HG03108 (cell line): ENCODE results near the gene ZNF595.
"Not testable (repeated sequence)": the region's sequence is repeated elsewhere in the genome, so short reads cannot be mapped to it uniquely, and the experiment has no call there.

ENCODE experiments used
- ATAC-seq: cut with Tn5 transposase; IDR thresholded peaks from one replicate; pipeline ENCODE4 v1.9.1; 2021; ENCODE audit warnings: moderate library complexity; ENCODE audit not compliant: unreplicated experiment

The ZNF595 gene

DNA sequence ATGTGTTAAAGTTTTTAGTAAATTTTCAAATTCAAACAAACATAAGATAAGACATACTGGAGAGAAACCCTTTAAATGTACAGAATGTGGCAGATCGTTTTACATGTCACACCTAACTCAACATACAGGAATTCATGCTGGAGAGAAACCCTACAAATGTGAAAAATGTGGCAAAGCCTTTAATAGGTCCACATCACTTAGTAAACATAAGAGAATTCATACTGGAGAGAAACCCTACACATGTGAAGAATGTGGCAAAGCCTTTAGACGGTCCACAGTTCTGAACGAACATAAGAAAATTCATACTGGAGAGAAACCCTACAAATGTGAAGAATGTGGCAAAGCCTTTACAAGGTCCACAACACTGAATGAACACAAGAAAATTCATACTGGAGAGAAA lies 32.8 kb downstream of the ZNF595 start:
- ATAC-seq: no peak

DNA sequence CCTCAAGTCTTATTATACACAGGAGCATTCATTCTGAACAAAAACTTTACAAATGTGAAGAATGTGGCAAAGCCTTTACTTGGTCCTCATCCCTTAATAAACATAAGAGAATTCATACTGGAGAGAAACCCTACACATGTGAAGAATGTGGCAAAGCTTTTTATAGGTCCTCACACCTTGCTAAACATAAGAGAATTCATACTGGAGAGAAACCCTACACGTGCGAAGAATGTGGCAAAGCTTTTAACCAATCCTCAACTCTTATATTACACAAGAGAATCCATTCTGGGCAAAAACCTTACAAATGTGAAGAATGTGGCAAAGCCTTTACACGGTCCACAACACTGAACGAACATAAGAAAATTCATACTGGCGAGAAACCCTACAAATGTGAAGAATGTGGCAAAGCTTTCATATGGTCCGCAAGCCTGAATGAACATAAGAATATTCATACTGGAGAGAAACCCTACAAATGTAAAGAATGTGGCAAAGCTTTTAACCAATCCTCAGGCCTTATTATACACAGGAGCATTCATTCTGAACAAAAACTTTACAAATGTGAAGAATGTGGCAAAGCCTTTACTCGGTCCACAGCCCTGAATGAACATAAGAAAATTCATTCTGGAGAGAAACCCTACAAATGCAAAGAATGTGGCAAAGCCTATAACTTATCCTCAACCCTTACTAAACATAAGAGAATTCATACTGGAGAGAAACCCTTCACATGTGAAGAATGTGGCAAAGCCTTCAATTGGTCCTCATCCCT lies 33.6 kb downstream of the ZNF595 start:
- ATAC-seq: not testable (repeated sequence)

DNA sequence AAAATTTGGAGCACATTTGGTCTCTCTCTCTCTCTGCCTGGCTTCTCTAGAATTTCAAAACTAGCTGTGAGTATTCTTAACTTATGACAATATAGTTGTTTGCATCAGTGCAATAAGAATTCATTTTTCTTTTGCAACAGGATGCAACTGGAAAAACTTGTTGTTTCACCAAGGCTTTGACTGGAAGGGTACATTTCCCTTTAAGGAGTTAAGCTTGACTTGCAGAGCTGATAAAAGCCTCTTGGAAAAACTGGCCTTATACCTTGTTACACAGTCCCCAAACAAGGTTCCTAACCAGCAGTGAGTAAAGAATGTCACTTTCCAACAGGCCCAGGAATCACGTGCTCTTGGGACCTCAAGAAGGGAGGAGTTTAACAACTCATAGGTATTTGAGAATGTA lies 45.3 kb downstream of the ZNF595 start:
- no peak for ATAC-seq

DNA sequence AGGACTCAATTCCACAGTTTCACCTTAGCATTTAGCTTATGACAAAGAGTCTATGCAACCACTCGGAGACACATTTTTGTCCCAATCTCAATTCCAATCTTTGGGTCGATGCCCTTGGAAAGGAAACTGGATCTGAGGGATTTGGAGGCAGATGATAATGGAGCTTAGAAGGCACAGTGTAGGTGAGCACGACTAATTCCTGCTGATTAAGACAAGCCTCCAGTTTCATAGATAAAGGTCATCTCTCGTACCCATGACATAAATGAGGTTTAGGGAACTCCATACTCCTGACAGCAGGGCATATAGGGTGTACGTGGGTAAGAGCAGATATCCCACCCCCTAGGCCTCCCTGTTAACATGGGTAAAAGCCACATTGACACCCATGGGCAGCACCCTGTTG lies 46.7 kb downstream of the ZNF595 start:
- no peak for ATAC-seq

DNA sequence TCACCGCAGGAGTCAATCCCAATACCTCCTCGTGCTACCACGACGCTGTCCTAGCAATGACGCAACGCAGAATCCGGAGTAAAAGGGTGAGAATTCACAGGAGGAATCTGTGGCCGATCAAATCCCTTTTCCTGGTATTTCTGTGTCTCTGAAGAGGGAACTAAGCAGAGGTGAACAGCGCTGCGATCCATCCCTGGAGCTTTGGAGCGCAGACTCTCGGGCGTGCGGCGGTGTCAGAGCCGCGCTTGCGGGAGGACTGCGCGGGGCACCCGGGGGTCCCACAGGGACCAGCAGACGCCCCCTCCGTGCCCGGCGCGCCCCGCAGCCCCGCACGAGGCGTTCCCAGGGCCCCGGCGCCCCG lies 53.9 kb downstream of the ZNF595 start:
- no peak for ATAC-seq

DNA sequence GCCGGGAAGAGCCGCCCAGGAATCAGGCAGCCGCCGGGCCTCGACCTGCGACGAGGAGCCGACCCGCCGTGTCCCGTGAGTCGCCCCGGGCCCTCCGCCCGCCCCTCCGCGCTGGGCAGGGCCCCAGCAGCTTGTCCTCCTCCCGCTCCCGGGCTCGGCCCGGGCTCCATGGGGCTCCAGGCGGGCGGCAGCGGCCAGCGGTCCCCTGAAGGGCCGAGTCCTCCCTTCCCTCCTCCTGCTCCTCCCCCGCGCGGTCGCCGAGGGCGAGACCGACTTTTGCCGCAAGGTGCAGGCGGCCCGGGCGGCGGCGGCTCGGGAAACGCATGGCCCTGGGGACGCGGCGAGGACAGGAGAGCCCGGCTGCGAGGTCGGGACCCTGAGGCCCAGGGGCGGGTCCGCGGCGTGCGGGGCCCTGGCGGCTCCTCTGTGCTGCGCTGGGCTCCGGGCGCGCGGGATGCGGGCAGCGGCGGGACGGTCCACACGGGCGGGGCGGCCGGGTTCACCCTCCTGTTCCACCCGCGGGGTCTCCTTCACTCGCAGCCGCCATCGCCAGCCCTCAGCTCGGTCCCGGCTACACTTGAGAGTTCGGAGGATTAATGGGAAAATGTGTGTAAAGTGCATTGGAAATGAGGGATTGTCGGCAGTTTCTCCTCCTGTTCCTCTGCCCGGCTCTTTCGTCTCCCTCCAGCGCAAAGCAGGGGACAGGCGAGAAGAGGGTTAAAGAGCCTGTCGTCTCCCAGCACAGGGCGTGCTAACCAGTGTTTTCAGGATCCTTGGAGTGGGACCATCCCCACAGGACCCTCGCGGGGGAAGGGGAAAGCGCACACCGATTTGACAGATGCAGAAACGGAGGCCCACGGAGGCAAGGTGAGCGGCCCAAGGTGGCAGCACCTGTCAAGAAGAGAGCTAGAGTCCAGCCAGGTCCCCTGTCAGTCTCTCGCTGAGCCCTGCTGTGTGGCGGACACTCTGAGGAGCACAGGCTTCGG lies 54.6 kb downstream of the ZNF595 start:
- no peak for ATAC-seq

DNA sequence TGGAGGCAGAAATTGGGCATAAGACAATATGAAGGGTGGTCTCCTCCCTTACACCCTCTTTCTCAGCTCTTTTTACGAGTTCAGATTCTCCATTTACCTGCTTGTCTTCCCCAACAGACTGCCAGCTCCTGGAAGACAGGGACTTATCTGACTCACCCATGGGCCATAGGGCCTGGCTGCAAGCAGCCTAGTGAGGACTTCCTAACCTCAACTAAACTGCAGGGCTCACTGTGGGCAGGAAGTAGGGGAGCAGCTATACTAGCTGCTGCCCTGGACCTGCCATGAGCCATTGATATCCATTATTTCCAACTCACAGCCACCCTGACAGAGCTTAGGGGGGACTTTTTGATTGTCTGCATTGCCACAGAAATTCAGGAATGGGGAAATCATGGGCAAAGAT lies 59.6 kb downstream of the ZNF595 start:
- ATAC-seq: no peak

DNA sequence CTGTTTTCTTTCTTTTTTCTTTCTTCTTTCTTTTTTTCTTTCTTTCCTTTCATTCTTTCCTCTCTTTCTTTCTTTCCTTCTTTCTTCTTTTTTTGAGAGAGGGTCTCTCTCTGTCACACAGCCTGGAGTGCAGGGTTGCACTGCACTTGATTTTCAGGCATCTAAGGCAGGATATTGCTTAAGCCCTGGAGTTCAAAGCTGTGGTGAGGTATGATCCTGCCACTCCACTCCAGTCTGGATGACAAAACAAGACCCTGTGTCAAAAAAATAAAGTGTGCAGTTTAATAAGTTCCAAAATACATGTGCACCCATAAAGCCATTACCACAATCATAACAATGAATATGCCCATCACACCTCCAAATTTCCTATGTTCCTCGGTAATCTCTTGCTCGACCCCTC lies 60.6 kb downstream of the ZNF595 start:
- no peak for ATAC-seq

DNA sequence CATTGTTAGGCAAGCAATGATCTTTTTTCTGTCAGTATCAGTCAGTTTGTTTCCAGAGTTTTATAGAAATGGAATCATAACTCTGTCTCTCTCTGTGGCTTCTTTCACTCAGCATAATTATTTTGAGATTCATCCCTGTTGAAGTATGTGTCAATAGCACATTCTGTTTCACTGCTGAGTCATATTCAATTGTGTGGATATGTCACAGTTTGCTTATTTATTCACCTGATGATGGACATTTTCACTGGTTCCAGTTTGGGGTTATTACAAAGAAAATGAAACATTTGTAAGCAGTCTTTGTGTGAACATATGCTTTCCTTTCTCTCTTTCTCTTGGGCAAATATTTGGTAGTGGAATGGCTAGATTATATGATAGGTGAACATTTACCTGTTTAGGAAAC lies 61.0 kb downstream of the ZNF595 start:
- ATAC-seq: no peak

DNA sequence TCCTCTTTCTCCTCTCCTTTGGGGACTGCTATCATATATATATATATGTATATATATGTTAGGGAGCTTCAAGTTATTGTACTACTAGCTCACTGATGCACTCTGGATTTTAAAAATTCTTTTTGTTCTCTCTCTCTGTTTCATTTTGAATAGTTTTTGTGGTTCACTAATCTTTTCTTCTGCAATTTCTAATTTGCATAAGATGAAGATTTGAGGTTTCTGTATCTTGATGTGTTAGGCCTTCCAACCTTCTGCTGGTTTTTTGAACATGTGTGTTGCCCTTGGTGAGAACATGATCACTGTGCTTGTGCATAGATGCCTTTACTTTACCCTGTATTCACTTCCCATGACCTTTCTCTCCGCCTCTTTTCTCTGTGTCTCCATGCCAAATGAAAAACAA lies 63.4 kb downstream of the ZNF595 start:
- ATAC-seq: no peak

DNA sequence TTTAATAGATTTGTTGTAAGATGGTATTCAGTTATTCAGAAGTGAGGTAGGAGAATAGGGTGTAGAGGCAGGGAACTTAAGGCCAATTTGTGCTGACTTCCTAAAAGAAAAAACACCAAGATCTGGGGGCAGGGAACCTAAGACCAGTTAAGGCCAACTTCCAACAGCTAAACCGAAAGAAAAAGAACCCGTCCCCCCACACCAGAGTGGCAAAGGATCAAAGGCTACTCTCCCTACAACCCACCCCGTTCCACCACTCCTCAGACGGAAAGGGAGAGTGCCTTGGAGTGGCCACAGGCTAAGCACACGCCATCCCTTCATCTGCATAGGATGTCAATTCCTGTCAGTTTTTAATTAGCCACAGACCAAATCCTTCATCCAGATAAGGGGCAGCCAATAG lies 67.5 kb downstream of the ZNF595 start:
- no peak for ATAC-seq

DNA sequence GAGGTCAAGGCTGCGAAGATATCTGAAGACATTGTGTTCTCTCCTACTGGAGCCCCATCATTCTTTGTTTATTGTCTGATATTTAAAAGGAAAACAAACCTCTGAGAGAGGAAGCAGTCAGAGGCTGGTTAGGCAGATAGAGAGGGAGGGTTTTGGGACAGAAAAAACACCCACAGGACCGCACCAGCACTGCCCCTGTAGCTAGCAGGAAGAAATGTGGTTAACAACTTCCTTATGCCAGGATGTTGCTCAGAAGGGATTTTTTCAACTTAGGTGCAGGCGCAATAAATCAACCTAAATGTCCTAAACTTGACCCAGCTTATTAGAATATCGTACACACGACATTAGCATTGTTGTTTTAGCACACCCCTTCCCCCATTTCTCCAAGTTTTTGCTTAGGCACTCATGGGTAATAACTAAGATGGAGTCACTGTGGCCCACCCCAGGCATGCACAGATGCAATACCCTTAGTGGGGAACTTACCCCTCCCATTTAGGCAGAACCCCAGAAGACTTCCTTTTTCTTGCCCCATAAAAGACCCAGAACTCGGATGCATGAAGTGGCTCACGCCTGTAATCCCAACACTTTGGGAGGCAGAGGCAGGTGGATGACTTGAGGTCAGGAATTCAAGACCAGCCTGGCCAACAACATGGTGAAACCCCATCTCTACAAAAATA lies 68.4 kb downstream of the ZNF595 start:
- no peak for ATAC-seq

DNA sequence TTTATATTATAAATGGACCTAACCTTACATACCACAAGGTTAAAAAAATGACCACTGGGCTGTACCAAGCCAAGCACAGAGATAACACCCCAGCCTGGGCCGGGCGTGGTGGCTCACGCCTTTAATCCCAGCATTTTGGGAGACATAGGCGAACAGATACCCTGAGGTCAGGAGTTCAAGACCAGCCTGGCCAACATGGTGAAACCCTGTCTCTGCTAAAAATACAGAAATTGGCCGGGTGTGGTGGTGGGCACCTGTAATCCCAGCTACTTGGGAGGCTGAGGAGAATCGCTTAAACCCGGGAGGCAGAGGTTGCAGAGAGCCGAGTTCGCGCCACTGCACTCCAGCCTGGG lies 70.8 kb downstream of the ZNF595 start:
- not testable (repeated sequence) for ATAC-seq

DNA sequence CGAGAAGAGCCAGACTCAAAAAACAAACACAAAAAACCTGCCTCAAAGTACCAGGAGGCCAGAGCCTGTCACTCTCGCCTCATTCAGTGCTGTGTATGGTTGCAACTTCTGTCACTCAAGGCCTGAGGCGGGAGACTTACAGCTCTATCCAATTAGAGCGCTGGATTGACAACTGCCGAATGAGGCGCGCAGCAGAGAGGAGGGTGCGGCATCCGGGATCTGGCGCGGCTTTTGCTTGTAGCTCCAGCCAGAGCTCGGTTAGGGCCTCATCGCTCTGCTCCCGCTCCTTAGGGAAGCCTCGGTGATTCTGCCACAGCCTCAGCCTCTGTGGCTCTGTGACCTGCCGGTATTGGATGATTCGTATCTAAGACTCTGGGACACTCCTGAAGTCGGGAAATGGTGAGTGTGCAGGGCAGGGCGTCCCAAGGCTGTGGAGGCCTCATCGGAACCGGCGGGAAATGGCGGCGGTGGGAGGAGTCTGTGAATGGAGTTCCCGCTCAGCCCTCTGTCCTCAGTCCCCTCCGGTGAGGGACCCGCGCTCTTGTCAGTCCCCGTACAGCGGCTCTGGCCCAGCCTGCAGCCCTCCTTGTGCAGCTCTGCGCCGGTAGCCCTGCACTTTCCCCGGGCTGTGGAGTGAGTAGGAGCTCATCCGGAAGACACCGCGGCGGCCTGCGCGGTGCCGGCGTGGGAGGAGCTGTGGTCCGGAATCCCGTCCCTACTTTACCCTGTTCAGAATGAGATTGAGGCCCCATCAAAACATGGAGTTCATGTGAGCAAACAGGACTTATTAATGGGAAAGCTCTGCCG lies 71.4 kb downstream of the ZNF595 start, which contains the start of gene ZNF718:
TSS of gene ZNF718 (plus strand) at position 227 of the 807 bp plus-strand sequence. CDS start at position 397, 170 bp downstream.
- peak; percentile 98 for ATAC-seq

DNA sequence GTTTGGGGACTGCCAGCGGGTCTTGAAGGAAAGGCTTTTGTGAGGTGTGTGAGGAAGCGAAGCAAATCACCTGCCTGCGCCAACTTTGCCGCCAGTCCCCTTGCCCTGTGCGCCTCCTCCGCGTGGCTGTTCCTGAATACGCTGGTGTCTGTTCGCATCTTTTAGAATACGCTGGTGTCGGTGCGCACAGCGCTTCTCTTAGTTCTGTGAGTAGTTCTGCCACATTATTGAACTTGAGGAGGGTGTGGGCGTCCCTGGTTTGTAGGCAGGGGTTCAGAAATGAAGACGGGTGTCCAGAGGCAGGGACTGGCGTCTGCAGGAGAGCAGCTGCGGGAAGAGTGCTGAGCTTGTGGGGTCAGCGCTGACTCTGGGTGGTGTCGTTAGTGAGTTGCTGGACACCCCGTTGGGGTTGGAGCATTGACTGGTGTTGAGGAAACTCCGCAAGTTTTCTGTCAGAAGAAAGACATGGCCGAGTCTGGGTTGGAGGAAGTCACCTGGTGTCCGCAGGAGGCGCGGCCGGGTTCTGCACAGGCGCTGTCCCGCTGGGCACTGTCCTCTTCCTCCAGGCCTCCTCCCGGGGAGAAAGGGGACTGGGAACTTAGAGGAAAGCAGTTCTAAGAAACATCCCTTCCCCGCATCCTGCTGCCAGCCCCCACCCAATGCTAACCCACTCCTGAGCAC lies 72.1 kb downstream of the ZNF595 start:
- ATAC-seq: peak; percentile 10

DNA sequence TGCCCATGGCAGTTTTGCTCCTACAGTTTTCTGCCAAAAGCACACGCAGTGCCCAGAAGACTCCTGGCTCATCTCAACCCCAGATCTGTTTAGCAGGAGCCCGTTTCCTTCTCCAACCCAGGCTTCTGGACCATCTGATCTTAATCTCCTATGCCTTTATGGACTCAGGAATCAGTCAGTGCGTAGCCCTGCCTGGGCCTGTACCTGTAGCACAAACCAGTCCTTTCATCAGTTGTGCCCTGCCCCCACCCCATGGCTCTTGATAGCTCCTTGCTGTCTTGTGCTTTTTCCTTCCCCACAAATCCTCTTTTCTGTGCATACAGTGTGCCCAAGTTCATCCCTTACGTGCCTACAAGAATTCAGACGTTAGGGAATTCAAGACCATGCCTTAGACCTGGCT lies 72.7 kb downstream of the ZNF595 start:
- no peak for ATAC-seq

DNA sequence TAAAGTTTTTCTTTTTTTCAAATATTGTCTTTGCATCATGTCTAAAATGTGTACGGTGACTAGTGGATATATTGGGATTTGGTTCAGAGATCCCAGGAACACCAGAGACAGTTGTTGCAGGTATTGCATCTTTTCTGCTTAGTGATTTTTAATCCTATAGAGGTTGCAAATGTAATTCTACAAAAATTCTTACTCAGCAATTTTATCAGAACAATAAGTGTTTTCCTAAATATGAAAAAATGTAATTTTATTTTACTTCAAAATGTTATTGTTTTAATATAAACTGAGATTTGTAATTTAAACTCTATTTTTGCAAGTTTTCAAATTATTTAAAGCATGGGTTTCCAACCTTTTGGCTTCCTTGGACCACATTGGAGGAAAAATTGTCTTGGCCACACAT lies 79.4 kb downstream of the ZNF595 start:
- no peak for ATAC-seq
